HepG2 (cell line): ENCODE measurements around the gene SAYSD1. TPM values are rescaled to one million over a fixed set of nuclear protein-coding genes. Genes with fewer than 3 reads are reported as not detected.

Source experiments
- AGO1 ChIP-seq: fragments of 200-400 bp; formaldehyde crosslinking; IDR thresholded peaks from 2 replicates; pipeline ENCODE4 v1.6.1; 2017; ENCODE audit warnings: mild to moderate bottlenecking, low read depth, low read length, moderate library complexity; ENCODE audit not compliant: poor library complexity, severe bottlenecking
- BRF2 ChIP-seq: sonication (generic); formaldehyde crosslinking; IDR thresholded peaks from 2 replicates; pipeline ENCODE4 v1.8.1; 2022; ENCODE audit warnings: mild to moderate bottlenecking, missing genetic modification reagents
- CEBPB ChIP-seq: IDR thresholded peaks from 2 replicates; pipeline ENCODE4 v1.6.1; 2011; ENCODE audit warnings: low read depth, low read length, improper control_type of control experiment, borderline replicate concordance
- CREBL2 ChIP-seq: sonication (generic); formaldehyde crosslinking; IDR thresholded peaks from 2 replicates; pipeline ENCODE4 v1.8.1; 2023; ENCODE audit warnings: missing genetic modification reagents, mild to moderate bottlenecking, borderline replicate concordance
- DMAP1 ChIP-seq: IDR thresholded peaks from 2 replicates; pipeline ENCODE4 v1.6.1; 2016
- DRAP1 ChIP-seq: IDR thresholded peaks from 2 replicates; pipeline ENCODE4 v1.6.1; 2016; ENCODE audit warnings: missing genetic modification reagents, missing compliant biosample characterization
- HOMEZ ChIP-seq: IDR thresholded peaks from 2 replicates; pipeline ENCODE4 v1.6.1; 2016; ENCODE audit warnings: low read depth
- MAFG ChIP-seq: sonication (generic); formaldehyde crosslinking; IDR thresholded peaks from 2 replicates; pipeline ENCODE4 v1.5.1; 2020; ENCODE audit warnings: mild to moderate bottlenecking, missing genetic modification reagents
- MIER2 ChIP-seq: IDR thresholded peaks from 2 replicates; pipeline ENCODE4 v1.6.1; 2016; ENCODE audit warnings: missing biosample characterization, missing genetic modification reagents
- MTF2 ChIP-seq: sonication (generic); formaldehyde crosslinking; IDR thresholded peaks from 2 replicates; pipeline ENCODE4 v1.5.0; 2020; ENCODE audit warnings: missing genetic modification reagents, borderline replicate concordance
- PCBP2 ChIP-seq: fragments of 200-400 bp; formaldehyde crosslinking; optimal IDR thresholded peaks from 2 replicates; pipeline ENCODE3; 2018; ENCODE audit warnings: low read length, low read depth; ENCODE audit not compliant: poor library complexity, severe bottlenecking
- POLR2G ChIP-seq: fragments of 200-400 bp; formaldehyde crosslinking; IDR thresholded peaks from 2 replicates; pipeline ENCODE4 v1.6.1; 2018; ENCODE audit warnings: mild to moderate bottlenecking, low read depth, low read length, moderate library complexity
- RFXANK ChIP-seq: IDR thresholded peaks from 2 replicates; pipeline ENCODE4 v1.6.1; 2016
- YY1 ChIP-seq: IDR thresholded peaks from 2 replicates; pipeline ENCODE4 v1.6.1; 2011; ENCODE audit warnings: low read length, low read depth, moderate library complexity, mild to moderate bottlenecking; ENCODE audit not compliant: insufficient read depth, insufficient replicate concordance
- ZMAT5 ChIP-seq: sonication (generic); formaldehyde crosslinking; IDR thresholded peaks from 2 replicates; pipeline ENCODE4 v1.5.0; 2020; ENCODE audit warnings: mild to moderate bottlenecking, low read depth, missing genetic modification reagents, borderline replicate concordance
- ZNF12 ChIP-seq: sonication (generic); formaldehyde crosslinking; IDR thresholded peaks from 2 replicates; pipeline ENCODE4 v1.5.0; 2020; ENCODE audit warnings: missing genetic modification reagents
- ZNF124 ChIP-seq: sonication (generic); formaldehyde crosslinking; IDR thresholded peaks from 2 replicates; pipeline ENCODE4 v1.4.0; 2020; ENCODE audit warnings: missing genetic modification reagents
- ZNF230 ChIP-seq: sonication (generic); formaldehyde crosslinking; IDR thresholded peaks from 2 replicates; pipeline ENCODE4 v1.4.0; 2020; ENCODE audit warnings: mild to moderate bottlenecking, missing genetic modification reagents
- ZNF30 ChIP-seq: sonication (generic); formaldehyde crosslinking; IDR thresholded peaks from 2 replicates; pipeline ENCODE4 v1.5.0; 2020; ENCODE audit warnings: mild to moderate bottlenecking, missing genetic modification reagents
- ZNF432 ChIP-seq: sonication (generic); formaldehyde crosslinking; IDR thresholded peaks from 2 replicates; pipeline ENCODE4 v1.5.0; 2020; ENCODE audit warnings: missing genetic modification reagents, mild to moderate bottlenecking, borderline replicate concordance
- ZNF605 ChIP-seq: sonication (generic); formaldehyde crosslinking; IDR thresholded peaks from 2 replicates; pipeline ENCODE4 v1.8.0; 2022; ENCODE audit warnings: mild to moderate bottlenecking, missing genetic modification reagents
- ZNF629 ChIP-seq: sonication (generic); formaldehyde crosslinking; conservative IDR thresholded peaks from 2 replicates; pipeline ENCODE4 v1.5.0; 2020; ENCODE audit warnings: missing genetic modification reagents
- ZNF761 ChIP-seq: sonication (generic); formaldehyde crosslinking; conservative IDR thresholded peaks from 2 replicates; pipeline ENCODE4 v1.4.0; 2020; ENCODE audit warnings: mild to moderate bottlenecking, missing genetic modification reagents
- polyA plus RNA-seq, 8 experiments: library from polyadenylated mRNA; depleted of rRNA in 3 of 8; stranded (reverse) in 7 of 8; unstranded in 1 of 8; fragments of >200 nt; fragmentation: Illumina TruSeq in 4 of 8; extraction: Trizol in 4 of 8; gene quantifications; 2 replicates each; pipeline versions ENCODE4 v1.2.1 to v1.2.3, GENCODE V29; 2011 to 2016; ENCODE audit warnings: low read depth in 4 of 8, missing spikeins in 1 of 8, mixed read lengths in 1 of 8; ENCODE audit not compliant: insufficient read depth in 1 of 8
- total RNA-seq, 5 experiments: library from RNA; depleted of rRNA; stranded (reverse); fragments of >200 nt; fragmentation: Illumina TruSeq; extraction: Trizol; gene quantifications; 2 replicates each; pipeline ENCODE4 v1.2.3, GENCODE V29; 2016; ENCODE audit warnings: low read depth in 1 of 5

Gene SAYSD1
- total and polyA plus RNA-seq, 2 of the 13 experiments (the other 11 are each of a cell fraction or from before 2014, with no cell fraction given) = 10.1 to 16.0 TPM

GRCh38 chr6:39114704-39115599 is at the start of gene SAYSD1 (continued):
- TF ChIP-seq CREBL2 (CRISPR knock-in tag) (peak; percentile 79; the same call in 1 of the 2 replicates), YY1 (peak; percentile 61), ZNF761 (CRISPR knock-in tag) (peak; percentile 98), ZNF605 (CRISPR knock-in tag) (peak; percentile 95), DRAP1 (peak; percentile 51; the same call in 1 of the 2 replicates), ZNF12 (CRISPR knock-in tag) (peak; percentile 56; the same call in 1 of the 2 replicates), MIER2 (CRISPR knock-in tag) (peak; percentile 74; the same call in 1 of the 2 replicates), HOMEZ (peak; percentile 8), ZNF230 (CRISPR knock-in tag) (peak; percentile 97), POLR2G (peak; percentile 84), ZNF629 (CRISPR knock-in tag) (peak; percentile 67), PCBP2 (no peak), ZNF432 (CRISPR knock-in tag) (no peak), CEBPB (no peak), ZNF30 (CRISPR knock-in tag) (peak; percentile 99), MAFG (CRISPR knock-in tag) (no peak), BRF2 (CRISPR knock-in tag) (peak; percentile 97), DMAP1 (CRISPR knock-in tag) (peak; percentile 76; the same call in 1 of the 2 replicates), MTF2 (CRISPR knock-in tag) (peak; percentile 96; the same call in 1 of the 2 replicates), AGO1 (peak; percentile 52), ZNF124 (CRISPR knock-in tag) (peak; percentile 83), ZMAT5 (CRISPR knock-in tag) (no peak), RFXANK (CRISPR knock-in tag) (0 out of 2 replicates have a peak, but pooled peaks have one; percentile 28)
